GM23338 (cell line): ENCODE results near the gene COBL. TPM values are rescaled to one million over a fixed set of nuclear protein-coding genes. Genes with fewer than 3 reads are reported as not detected.

ENCODE experiments used
- ATAC-seq: fragments of 200-7000 bp; cut with Tn5 transposase; 3 replicates; pipeline ENCODE4 v1.9.1; 2020
- DNase-seq: peaks from one replicate; pipeline ENCODE4 v3.0.0-alpha.2; 2015; ENCODE audit warnings: low spot score
- H2AFZ ChIP-seq: fragments of 200-600 bp; sonication (generic); 2 replicates; pipeline ENCODE4 v1.8.0; 2016; ENCODE audit warnings: antibody characterized with exemption, mild to moderate bottlenecking, moderate library complexity
- H3F3A ChIP-seq: fragments of 200-600 bp; sonication (generic); replicated peaks from 2 replicates; pipeline ENCODE4 v1.8.0; 2017; ENCODE audit warnings: antibody characterized with exemption, mixed run types, low read depth
- H3K27ac ChIP-seq: fragments of 200-600 bp; sonication (generic); 2 replicates; pipeline ENCODE4 v1.6.1; 2016; ENCODE audit warnings: low read depth
- H3K27me3 ChIP-seq: fragments of 200-600 bp; sonication (generic); 2 replicates; pipeline ENCODE4 v1.8.0; 2016; ENCODE audit warnings: mild to moderate bottlenecking, mixed run types, moderate library complexity; ENCODE audit not compliant: insufficient read depth
- H3K36me3 ChIP-seq: fragments of 200-600 bp; sonication (generic); 2 replicates; pipeline ENCODE4 v1.8.0; 2016; ENCODE audit warnings: mild to moderate bottlenecking; ENCODE audit not compliant: insufficient read depth
- H3K4me1 ChIP-seq: fragments of 200-600 bp; sonication (generic); 2 replicates; pipeline ENCODE4 v1.8.0; 2016; ENCODE audit warnings: mild to moderate bottlenecking, moderate library complexity; ENCODE audit not compliant: insufficient read depth
- H3K4me2 ChIP-seq: fragments of 200-600 bp; sonication (generic); 2 replicates; pipeline ENCODE4 v1.7.1; 2017; ENCODE audit warnings: mixed run types
- H3K4me3 ChIP-seq: fragments of 200-600 bp; sonication (generic); 2 replicates; pipeline ENCODE4 v1.6.1; 2016; ENCODE audit warnings: mixed run types
- H3K79me2 ChIP-seq: fragments of 200-600 bp; sonication (generic); replicated peaks from 2 replicates; pipeline ENCODE4 v1.8.0; 2017; ENCODE audit warnings: mild to moderate bottlenecking; ENCODE audit not compliant: insufficient read depth
- H3K9me2 ChIP-seq: fragments of 200-600 bp; sonication (generic); 2 replicates; pipeline ENCODE4 v1.8.0; 2017; ENCODE audit not compliant: insufficient read depth
- H4K20me1 ChIP-seq: fragments of 200-600 bp; sonication (generic); replicated peaks from 2 replicates; pipeline ENCODE4 v1.8.0; 2017; ENCODE audit warnings: mild to moderate bottlenecking; ENCODE audit not compliant: insufficient read depth
- H3K27ac Mint-ChIP-seq: 2 replicates; pipeline ENCODE4 v1.8.0; 2020; ENCODE audit warnings: inconsistent platforms, mild to moderate bottlenecking, moderate library complexity, mixed read lengths
- H3K27me3 Mint-ChIP-seq: 3 replicates; pipeline ENCODE4 v1.8.0; 2022; ENCODE audit warnings: low read depth, mild to moderate bottlenecking, moderate library complexity, mixed read lengths, inconsistent platforms; ENCODE audit not compliant: insufficient read depth, poor library complexity
- H3K36me3 Mint-ChIP-seq: 3 replicates; pipeline ENCODE4 v1.8.0; 2021; ENCODE audit warnings: low read depth, mild to moderate bottlenecking, inconsistent platforms, moderate library complexity, mixed read lengths
- H3K4me1 Mint-ChIP-seq: 3 replicates; pipeline ENCODE4 v1.8.0; 2020; ENCODE audit warnings: mild to moderate bottlenecking, inconsistent platforms, mixed read lengths
- H3K4me3 Mint-ChIP-seq: 3 replicates; pipeline ENCODE4 v1.8.0; 2021; ENCODE audit warnings: moderate library complexity, mild to moderate bottlenecking, inconsistent platforms, mixed read lengths
- H3K9me3 Mint-ChIP-seq: 3 replicates; pipeline ENCODE4 v1.8.0; 2020; ENCODE audit warnings: moderate library complexity, mild to moderate bottlenecking, inconsistent platforms, mixed read lengths
- CREB1 ChIP-seq: fragments of 250-450 bp; sonication (Bioruptor Pico); IDR thresholded peaks from 2 replicates; pipeline ENCODE4 v1.5.0; 2020; ENCODE audit warnings: low read depth, mild to moderate bottlenecking, moderate library complexity
- JUNB ChIP-seq: IDR thresholded peaks from one replicate; pipeline ENCODE4 v1.6.1; 2016; ENCODE audit warnings: antibody characterized with exemption; ENCODE audit not compliant: unreplicated experiment
- POLR2AphosphoS5 ChIP-seq: IDR thresholded peaks from 2 replicates; pipeline ENCODE4 v1.6.1; 2016; ENCODE audit warnings: antibody characterized with exemption, low read depth
- STAT1 ChIP-seq: IDR thresholded peaks from one replicate; pipeline ENCODE4 v1.6.1; 2016; ENCODE audit warnings: antibody characterized with exemption; ENCODE audit not compliant: unreplicated experiment
- ZNF114 ChIP-seq: fragments of 250-450 bp; sonication (Bioruptor Pico); IDR thresholded peaks from 2 replicates; pipeline ENCODE4 v1.5.0; 2020; ENCODE audit warnings: mild to moderate bottlenecking, moderate library complexity
- polyA plus RNA-seq: library from polyadenylated mRNA; unstranded; fragments of >200 nt; fragmentation: Nextera tagmentation; extraction: Ambion mirVana; gene quantifications from 2 replicates; pipeline ENCODE4 v1.2.1, GENCODE V29; 2016
- total RNA-seq: library from RNA; depleted of rRNA; stranded (reverse); fragments of >200 nt; shearing (Covaris generic); gene quantifications from 2 replicates; pipeline ENCODE4 v1.2.3, GENCODE V29; 2014
- TF ChIP-seq, protein P1 (sequence below), 2 experiments: fragments of 200-600 bp in 1 of 2; sonication (generic) in 1 of 2; conservative IDR thresholded peaks; 2 replicates each; pipeline versions ENCODE4 v1.5.1 to v1.6.1; 2016 to 2017; ENCODE audit warnings: antibody characterized with exemption in 2 of 2, low read depth in 2 of 2, mild to moderate bottlenecking in 2 of 2, moderate library complexity in 1 of 2
- TF ChIP-seq, protein P2 (sequence below): fragments of 250-450 bp; sonication (Bioruptor Pico); IDR thresholded peaks from 2 replicates; pipeline ENCODE4 v1.5.0; 2020; ENCODE audit warnings: mild to moderate bottlenecking, moderate library complexity
- TF ChIP-seq, protein P3 (sequence below): IDR thresholded peaks from one replicate; pipeline ENCODE4 v1.6.1; 2018; ENCODE audit warnings: antibody characterized with exemption; ENCODE audit not compliant: unreplicated experiment
- TF ChIP-seq, protein P4 (sequence below): IDR thresholded peaks from 2 replicates; pipeline ENCODE4 v1.6.1; 2016; ENCODE audit warnings: antibody characterized with exemption

COBL gene
- total and polyA plus RNA-seq, 2 experiments from 2014 or later, result 18.3 to 51.9 TPM

DNA sequence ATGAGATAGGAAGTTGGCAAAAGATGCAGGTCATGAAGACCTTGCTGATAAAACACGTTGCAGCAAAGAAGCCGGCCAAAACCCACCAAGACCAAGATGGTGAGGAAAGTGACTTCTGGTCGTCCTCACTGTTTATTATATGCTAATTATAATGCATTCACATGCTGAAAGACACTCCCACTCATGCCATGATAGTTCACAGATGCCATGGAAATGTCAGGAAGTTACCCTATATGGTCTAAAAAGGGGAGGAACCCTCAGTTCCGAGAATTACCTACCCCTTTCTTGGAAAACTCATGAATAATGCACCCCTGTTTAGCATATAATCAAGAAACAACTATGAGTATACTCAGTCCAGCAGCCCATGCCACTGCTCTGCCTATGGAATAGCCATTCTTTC is 331.5 kb downstream of the COBL start:
- Histone ChIP-seq H3K79me2 (no peaks in the 10 kb centered on the region), H3K4me2 (no peak overlapping the region), H3K27me3 (no peaks in the 10 kb centered on the region), H2AFZ (no peak overlapping the region), H4K20me1 (no peaks in the 10 kb centered on the region), H3K9me2 (peaks cover 15% of the 10 kb centered on the region), H3K27ac (no peak overlapping the region), H3K4me1 (peaks cover 37% of the 10 kb centered on the region), H3K36me3 (no peaks in the 10 kb centered on the region), H3F3A (0 out of 2 replicates have a peak, but pooled peaks cover 5% of the 10 kb centered on the region), H3K4me3 (no peak overlapping the region)
- H3K9me3 Mint-ChIP-seq, result 0 out of 3 replicates have a peak, but pooled peaks cover 2% of the 10 kb centered on the region
- no peak for ATAC-seq
- H3K36me3 Mint-ChIP-seq, result no peaks in the 10 kb centered on the region
- H3K4me3 Mint-ChIP-seq, result no peak overlapping the region
- peaks cover 9% of the 10 kb centered on the region for H3K27me3 Mint-ChIP-seq
- H3K27ac Mint-ChIP-seq, result no peak overlapping the region
- no peak for DNase-seq
- H3K4me1 Mint-ChIP-seq, result peaks cover 43% of the 10 kb centered on the region
- TF ChIP-seq CREB1 (CRISPR knock-in tag), result no peak

DNA sequence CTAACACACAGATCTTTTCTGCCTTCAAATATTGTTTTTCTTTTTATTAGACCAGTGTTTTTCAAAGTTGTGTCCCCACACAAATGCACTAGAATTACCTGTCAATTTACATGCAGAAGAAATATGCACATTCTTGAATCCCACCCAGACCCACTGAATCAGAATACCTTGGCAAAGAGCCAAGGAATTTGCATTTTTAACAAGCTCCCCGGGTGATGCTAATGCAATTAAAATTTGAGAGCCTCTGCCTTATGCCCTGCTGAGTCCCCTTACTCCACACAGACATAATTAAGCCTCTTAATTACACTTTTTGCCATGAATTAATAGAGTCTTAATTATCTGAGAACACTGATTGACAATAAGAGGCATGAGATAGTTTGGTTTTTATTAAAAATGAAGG is 332.8 kb downstream of the COBL start:
- H3K27ac Mint-ChIP-seq, result no peak overlapping the region
- H3K4me1 Mint-ChIP-seq, result peaks cover 43% of the 10 kb centered on the region
- TF ChIP-seq, protein P1, sequence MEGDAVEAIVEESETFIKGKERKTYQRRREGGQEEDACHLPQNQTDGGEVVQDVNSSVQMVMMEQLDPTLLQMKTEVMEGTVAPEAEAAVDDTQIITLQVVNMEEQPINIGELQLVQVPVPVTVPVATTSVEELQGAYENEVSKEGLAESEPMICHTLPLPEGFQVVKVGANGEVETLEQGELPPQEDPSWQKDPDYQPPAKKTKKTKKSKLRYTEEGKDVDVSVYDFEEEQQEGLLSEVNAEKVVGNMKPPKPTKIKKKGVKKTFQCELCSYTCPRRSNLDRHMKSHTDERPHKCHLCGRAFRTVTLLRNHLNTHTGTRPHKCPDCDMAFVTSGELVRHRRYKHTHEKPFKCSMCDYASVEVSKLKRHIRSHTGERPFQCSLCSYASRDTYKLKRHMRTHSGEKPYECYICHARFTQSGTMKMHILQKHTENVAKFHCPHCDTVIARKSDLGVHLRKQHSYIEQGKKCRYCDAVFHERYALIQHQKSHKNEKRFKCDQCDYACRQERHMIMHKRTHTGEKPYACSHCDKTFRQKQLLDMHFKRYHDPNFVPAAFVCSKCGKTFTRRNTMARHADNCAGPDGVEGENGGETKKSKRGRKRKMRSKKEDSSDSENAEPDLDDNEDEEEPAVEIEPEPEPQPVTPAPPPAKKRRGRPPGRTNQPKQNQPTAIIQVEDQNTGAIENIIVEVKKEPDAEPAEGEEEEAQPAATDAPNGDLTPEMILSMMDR (conservative IDR thresholded peaks at IDR 0.05; ENCODE audit: low read depth in 2 of 2), result no peak
- no peak for TF ChIP-seq STAT1
- no peak for TF ChIP-seq POLR2AphosphoS5
- no peak for TF ChIP-seq CREB1 (CRISPR knock-in tag)
- TF ChIP-seq, protein P2, sequence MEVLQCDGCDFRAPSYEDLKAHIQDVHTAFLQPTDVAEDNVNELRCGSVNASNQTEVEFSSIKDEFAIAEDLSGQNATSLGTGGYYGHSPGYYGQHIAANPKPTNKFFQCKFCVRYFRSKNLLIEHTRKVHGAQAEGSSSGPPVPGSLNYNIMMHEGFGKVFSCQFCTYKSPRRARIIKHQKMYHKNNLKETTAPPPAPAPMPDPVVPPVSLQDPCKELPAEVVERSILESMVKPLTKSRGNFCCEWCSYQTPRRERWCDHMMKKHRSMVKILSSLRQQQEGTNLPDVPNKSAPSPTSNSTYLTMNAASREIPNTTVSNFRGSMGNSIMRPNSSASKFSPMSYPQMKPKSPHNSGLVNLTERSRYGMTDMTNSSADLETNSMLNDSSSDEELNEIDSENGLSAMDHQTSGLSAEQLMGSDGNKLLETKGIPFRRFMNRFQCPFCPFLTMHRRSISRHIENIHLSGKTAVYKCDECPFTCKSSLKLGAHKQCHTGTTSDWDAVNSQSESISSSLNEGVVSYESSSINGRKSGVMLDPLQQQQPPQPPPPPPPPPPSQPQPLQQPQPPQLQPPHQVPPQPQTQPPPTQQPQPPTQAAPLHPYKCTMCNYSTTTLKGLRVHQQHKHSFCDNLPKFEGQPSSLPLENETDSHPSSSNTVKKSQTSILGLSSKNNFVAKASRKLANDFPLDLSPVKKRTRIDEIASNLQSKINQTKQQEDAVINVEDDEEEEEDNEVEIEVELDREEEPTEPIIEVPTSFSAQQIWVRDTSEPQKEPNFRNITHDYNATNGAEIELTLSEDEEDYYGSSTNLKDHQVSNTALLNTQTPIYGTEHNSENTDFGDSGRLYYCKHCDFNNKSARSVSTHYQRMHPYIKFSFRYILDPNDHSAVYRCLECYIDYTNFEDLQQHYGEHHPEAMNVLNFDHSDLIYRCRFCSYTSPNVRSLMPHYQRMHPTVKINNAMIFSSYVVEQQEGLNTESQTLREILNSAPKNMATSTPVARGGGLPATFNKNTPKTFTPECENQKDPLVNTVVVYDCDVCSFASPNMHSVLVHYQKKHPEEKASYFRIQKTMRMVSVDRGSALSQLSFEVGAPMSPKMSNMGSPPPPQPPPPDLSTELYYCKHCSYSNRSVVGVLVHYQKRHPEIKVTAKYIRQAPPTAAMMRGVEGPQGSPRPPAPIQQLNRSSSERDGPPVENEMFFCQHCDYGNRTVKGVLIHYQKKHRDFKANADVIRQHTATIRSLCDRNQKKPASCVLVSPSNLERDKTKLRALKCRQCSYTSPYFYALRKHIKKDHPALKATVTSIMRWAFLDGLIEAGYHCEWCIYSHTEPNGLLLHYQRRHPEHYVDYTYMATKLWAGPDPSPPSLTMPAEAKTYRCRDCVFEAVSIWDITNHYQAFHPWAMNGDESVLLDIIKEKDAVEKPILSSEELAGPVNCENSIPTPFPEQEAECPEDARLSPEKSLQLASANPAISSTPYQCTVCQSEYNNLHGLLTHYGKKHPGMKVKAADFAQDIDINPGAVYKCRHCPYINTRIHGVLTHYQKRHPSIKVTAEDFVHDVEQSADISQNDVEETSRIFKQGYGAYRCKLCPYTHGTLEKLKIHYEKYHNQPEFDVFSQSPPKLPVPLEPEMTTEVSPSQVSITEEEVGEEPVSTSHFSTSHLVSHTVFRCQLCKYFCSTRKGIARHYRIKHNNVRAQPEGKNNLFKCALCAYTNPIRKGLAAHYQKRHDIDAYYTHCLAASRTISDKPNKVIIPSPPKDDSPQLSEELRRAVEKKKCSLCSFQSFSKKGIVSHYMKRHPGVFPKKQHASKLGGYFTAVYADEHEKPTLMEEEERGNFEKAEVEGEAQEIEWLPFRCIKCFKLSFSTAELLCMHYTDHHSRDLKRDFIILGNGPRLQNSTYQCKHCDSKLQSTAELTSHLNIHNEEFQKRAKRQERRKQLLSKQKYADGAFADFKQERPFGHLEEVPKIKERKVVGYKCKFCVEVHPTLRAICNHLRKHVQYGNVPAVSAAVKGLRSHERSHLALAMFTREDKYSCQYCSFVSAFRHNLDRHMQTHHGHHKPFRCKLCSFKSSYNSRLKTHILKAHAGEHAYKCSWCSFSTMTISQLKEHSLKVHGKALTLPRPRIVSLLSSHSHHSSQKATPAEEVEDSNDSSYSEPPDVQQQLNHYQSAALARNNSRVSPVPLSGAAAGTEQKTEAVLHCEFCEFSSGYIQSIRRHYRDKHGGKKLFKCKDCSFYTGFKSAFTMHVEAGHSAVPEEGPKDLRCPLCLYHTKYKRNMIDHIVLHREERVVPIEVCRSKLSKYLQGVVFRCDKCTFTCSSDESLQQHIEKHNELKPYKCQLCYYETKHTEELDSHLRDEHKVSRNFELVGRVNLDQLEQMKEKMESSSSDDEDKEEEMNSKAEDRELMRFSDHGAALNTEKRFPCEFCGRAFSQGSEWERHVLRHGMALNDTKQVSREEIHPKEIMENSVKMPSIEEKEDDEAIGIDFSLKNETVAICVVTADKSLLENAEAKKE (CRISPR knock-in tag), result no peak
- TF ChIP-seq, protein P3, sequence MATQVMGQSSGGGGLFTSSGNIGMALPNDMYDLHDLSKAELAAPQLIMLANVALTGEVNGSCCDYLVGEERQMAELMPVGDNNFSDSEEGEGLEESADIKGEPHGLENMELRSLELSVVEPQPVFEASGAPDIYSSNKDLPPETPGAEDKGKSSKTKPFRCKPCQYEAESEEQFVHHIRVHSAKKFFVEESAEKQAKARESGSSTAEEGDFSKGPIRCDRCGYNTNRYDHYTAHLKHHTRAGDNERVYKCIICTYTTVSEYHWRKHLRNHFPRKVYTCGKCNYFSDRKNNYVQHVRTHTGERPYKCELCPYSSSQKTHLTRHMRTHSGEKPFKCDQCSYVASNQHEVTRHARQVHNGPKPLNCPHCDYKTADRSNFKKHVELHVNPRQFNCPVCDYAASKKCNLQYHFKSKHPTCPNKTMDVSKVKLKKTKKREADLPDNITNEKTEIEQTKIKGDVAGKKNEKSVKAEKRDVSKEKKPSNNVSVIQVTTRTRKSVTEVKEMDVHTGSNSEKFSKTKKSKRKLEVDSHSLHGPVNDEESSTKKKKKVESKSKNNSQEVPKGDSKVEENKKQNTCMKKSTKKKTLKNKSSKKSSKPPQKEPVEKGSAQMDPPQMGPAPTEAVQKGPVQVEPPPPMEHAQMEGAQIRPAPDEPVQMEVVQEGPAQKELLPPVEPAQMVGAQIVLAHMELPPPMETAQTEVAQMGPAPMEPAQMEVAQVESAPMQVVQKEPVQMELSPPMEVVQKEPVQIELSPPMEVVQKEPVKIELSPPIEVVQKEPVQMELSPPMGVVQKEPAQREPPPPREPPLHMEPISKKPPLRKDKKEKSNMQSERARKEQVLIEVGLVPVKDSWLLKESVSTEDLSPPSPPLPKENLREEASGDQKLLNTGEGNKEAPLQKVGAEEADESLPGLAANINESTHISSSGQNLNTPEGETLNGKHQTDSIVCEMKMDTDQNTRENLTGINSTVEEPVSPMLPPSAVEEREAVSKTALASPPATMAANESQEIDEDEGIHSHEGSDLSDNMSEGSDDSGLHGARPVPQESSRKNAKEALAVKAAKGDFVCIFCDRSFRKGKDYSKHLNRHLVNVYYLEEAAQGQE, result no peak
- no peak for TF ChIP-seq JUNB
- no peak for TF ChIP-seq ZNF114
- TF ChIP-seq, protein P4, sequence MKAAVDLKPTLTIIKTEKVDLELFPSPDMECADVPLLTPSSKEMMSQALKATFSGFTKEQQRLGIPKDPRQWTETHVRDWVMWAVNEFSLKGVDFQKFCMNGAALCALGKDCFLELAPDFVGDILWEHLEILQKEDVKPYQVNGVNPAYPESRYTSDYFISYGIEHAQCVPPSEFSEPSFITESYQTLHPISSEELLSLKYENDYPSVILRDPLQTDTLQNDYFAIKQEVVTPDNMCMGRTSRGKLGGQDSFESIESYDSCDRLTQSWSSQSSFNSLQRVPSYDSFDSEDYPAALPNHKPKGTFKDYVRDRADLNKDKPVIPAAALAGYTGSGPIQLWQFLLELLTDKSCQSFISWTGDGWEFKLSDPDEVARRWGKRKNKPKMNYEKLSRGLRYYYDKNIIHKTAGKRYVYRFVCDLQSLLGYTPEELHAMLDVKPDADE, result no peak

More for the DNA sequence above, 332.8 kb downstream of the COBL start:
- 0 out of 2 replicates have a peak, but pooled peaks cover 3% of the 10 kb centered on the region for H3K36me3 ChIP-seq
- no peaks in the 10 kb centered on the region for H3K36me3 Mint-ChIP-seq
- H3K4me1 ChIP-seq, result peaks cover 36% of the 10 kb centered on the region
- no peak overlapping the region for H3K27ac ChIP-seq
- H3K9me2 ChIP-seq, result peaks cover 15% of the 10 kb centered on the region
- peak overlapping the region; percentile 61 for H3K4me2 ChIP-seq
- H3K79me2 ChIP-seq, result no peaks in the 10 kb centered on the region
- 0 out of 2 replicates have a peak, but pooled peaks cover 5% of the 10 kb centered on the region for H3F3A ChIP-seq
- no peaks in the 10 kb centered on the region for H4K20me1 ChIP-seq
- peaks cover 9% of the 10 kb centered on the region for H3K27me3 Mint-ChIP-seq
- DNase-seq (no peak), ATAC-seq (no peak)
- H3K27me3 ChIP-seq, result no peaks in the 10 kb centered on the region
- peak overlapping the region; percentile 26; the same call in 1 of the 2 replicates for H3K4me3 ChIP-seq
- H2AFZ ChIP-seq, result no peak overlapping the region
- no peaks in the 10 kb centered on the region for H3K9me3 Mint-ChIP-seq
- peak overlapping the region; percentile 39; the same call in 2 of the 3 replicates for H3K4me3 Mint-ChIP-seq
